ENCODE measurements around the gene PALLD. TPM values are rescaled to one million over a fixed set of nuclear protein-coding genes. Genes with fewer than 3 reads are reported as not detected.

Gene PALLD
- total and polyA plus RNA-seq, 2 donors (not counting 3 experiments of a cell fraction or from before 2014, with no cell fraction given) = 13.4 to 48.2 TPM

DNA sequence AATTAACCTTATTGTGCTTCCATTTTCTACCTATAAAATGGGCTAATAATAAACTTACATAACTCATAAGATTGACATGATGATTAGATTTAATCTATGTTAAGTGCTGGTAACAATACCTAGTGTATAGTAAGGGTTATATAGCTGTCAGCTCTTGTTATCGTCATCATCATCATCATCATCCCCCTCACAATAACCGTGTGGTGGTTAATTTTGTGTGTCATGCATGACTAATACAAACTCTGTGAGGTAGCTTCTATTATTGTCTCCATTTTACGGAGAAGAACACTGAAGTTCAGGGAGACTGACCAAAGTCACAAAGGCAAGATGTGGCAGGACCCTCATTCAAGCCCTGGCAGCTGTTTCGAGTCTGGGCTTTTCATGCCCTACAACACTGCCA is 211.3 kb downstream of the PALLD start:
- intact Hi-C loops (cut with micrococcal nuclease) = no loop called here
- Histone ChIP-seq H3K36me3 (ENCODE audit: control insufficient read depth in 2 of 2, extremely low read depth in 1 of 2, insufficient read depth in 2 of 2, low read length in 2 of 2) (no peaks in the 10 kb centered on the region), H3K27me3 (ENCODE audit: control insufficient read depth in 2 of 2, insufficient read depth in 2 of 2, low read length in 2 of 2) (no peaks in the 10 kb centered on the region), H3K9ac (replicated peaks; ENCODE audit: extremely low read depth, insufficient read depth, low read length) (no peak overlapping the region), H3K27ac (ENCODE audit: insufficient read depth, low read depth, low read length) (no peak overlapping the region), H3K9me3 (replicated peaks; ENCODE audit: control insufficient read depth, insufficient read depth, low read length) (no peaks in the 10 kb centered on the region), H3K4me3 (replicated peaks in 1 of 3; ENCODE audit: insufficient read depth in 1 of 3, low read depth in 1 of 3, low read length in 3 of 3) (no peak overlapping the region), H4K20me1 (replicated peaks; ENCODE audit: control insufficient read depth, extremely low read depth, insufficient read depth, low read length) (no peaks in the 10 kb centered on the region), H3K4me1 (ENCODE audit: control insufficient read depth, extremely low read depth, insufficient read depth, low read length) (peaks cover 12% of the 10 kb centered on the region), H3K9me1 (replicated peaks; ENCODE audit: control insufficient read depth, extremely low read depth, insufficient read depth, low read length) (no peaks in the 10 kb centered on the region), H2AFZ (ENCODE audit: low read depth, low read length) (no peak overlapping the region), H3K79me2 (ENCODE audit: control insufficient read depth, insufficient read depth, low read length) (no peaks in the 10 kb centered on the region), H3K4me2 (ENCODE audit: insufficient read depth, low read length) (no peak overlapping the region)
- DNase-seq (ENCODE audit: low read depth, low spot score) (no peak), FAIRE-seq (no peak)
- POLR2A ChIA-PET = interaction anchor here (0.7 kb wide), 1 partner anchor 165 kb away, joined by 3 read pairs; no protein-coding TSS in a partner anchor
- CTCF ChIA-PET = interaction anchor here (1.0 to 7.1 kb wide), 6 partner anchors 77 to 213 kb away, joined by 3 to 78 read pairs (median 4); no protein-coding TSS in a partner anchor
- TF ChIP-seq POLR2A (IDR thresholded peaks at IDR 0.05; ENCODE audit: low read depth, low read length) (no peak), MYC (IDR thresholded peaks at IDR 0.05; ENCODE audit: low read depth, low read length) (no peak), FOS (IDR thresholded peaks at IDR 0.05; ENCODE audit: borderline replicate concordance, insufficient read depth, low read length) (no peak), JUN (IDR thresholded peaks at IDR 0.05; ENCODE audit: borderline replicate concordance, insufficient read depth, insufficient read length, low read depth) (no peak), POLR2AphosphoS5 (IDR thresholded peaks at IDR 0.05; ENCODE audit: insufficient read depth, low read depth, low read length) (no peak), MAX (IDR thresholded peaks at IDR 0.05; ENCODE audit: insufficient read depth, insufficient read length) (no peak), EZH2 (IDR thresholded peaks at IDR 0.05; ENCODE audit: borderline replicate concordance, low read depth, low read length, severe bottlenecking) (no peak), GATA2 (IDR thresholded peaks at IDR 0.05; ENCODE audit: insufficient read depth, insufficient read length, low read depth, low read length) (no peak)
- TF ChIP-seq, protein P1, sequence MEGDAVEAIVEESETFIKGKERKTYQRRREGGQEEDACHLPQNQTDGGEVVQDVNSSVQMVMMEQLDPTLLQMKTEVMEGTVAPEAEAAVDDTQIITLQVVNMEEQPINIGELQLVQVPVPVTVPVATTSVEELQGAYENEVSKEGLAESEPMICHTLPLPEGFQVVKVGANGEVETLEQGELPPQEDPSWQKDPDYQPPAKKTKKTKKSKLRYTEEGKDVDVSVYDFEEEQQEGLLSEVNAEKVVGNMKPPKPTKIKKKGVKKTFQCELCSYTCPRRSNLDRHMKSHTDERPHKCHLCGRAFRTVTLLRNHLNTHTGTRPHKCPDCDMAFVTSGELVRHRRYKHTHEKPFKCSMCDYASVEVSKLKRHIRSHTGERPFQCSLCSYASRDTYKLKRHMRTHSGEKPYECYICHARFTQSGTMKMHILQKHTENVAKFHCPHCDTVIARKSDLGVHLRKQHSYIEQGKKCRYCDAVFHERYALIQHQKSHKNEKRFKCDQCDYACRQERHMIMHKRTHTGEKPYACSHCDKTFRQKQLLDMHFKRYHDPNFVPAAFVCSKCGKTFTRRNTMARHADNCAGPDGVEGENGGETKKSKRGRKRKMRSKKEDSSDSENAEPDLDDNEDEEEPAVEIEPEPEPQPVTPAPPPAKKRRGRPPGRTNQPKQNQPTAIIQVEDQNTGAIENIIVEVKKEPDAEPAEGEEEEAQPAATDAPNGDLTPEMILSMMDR (IDR thresholded peaks at IDR 0.05; ENCODE audit: extremely low read depth in 1 of 2, insufficient read depth in 1 of 2, low read depth in 1 of 2, low read length in 2 of 2) = no peak
- dilution Hi-C loops (cut with MboI; ENCODE audit: extremely low pct_ligation_motif_present, low sequenced_read_pairs) = no loop called here
- no TSS peak for BruUV-seq (replicated peaks)

Measured in endothelial cell of umbilical vein (primary cell).